ENCODE measurements around the gene WDFY3. TPM values are rescaled to one million over a fixed set of nuclear protein-coding genes. Genes with fewer than 3 reads are reported as not detected.

WDFY3 gene
- total and polyA plus RNA-seq, 2 of the 13 experiments (the other 11 are each of a cell fraction or from before 2014, with no cell fraction given): 16.7 to 24.5 TPM

- no peak; the same call in 1 of the 2 replicates for TF ChIP-seq ZSCAN31 (CRISPR knock-in tag; IDR thresholded peaks at IDR 0.05; ENCODE audit: low read depth)
- TF ChIP-seq AKNA (CRISPR knock-in tag; IDR thresholded peaks at IDR 0.05; ENCODE audit: borderline replicate concordance): no peak
- TF ChIP-seq MTF1 (CRISPR knock-in tag; IDR thresholded peaks at IDR 0.05): no peak
- no peak for TF ChIP-seq GRHL1 (CRISPR knock-in tag; conservative IDR thresholded peaks at IDR 0.05)
- TF ChIP-seq ZBTB25 (CRISPR knock-in tag; IDR thresholded peaks at IDR 0.05): peak; percentile 62; the same call in 1 of the 2 replicates
- TF ChIP-seq ZNF572 (CRISPR knock-in tag; IDR thresholded peaks at IDR 0.05): no peak
- TF ChIP-seq ONECUT2 (CRISPR knock-in tag; IDR thresholded peaks at IDR 0.05): 0 out of 2 replicates have a peak, but pooled peaks have one; percentile 25
- no peak for TF ChIP-seq MLLT10 (CRISPR knock-in tag; IDR thresholded peaks at IDR 0.05)
- no peak for TF ChIP-seq ELF4 (CRISPR knock-in tag; IDR thresholded peaks at IDR 0.05; ENCODE audit: borderline replicate concordance)
- TF ChIP-seq NCOA5 (CRISPR knock-in tag; IDR thresholded peaks at IDR 0.05): no peak
- no peak for TF ChIP-seq IKZF1 (IDR thresholded peaks at IDR 0.05)
- TF ChIP-seq MAFG (CRISPR knock-in tag; IDR thresholded peaks at IDR 0.05): no peak
- no peak for TF ChIP-seq NR2C2 (CRISPR knock-in tag; IDR thresholded peaks at IDR 0.05; ENCODE audit: borderline replicate concordance)
- TF ChIP-seq SCMH1 (CRISPR knock-in tag; IDR thresholded peaks at IDR 0.05; ENCODE audit: borderline replicate concordance): no peak
- no peak for TF ChIP-seq ZNF282 (IDR thresholded peaks at IDR 0.05; ENCODE audit: partially characterized antibody)
- no peak for TF ChIP-seq EHMT2 (IDR thresholded peaks at IDR 0.05; ENCODE audit: borderline replicate concordance, low read depth, low read length)
- no peak for TF ChIP-seq ZFP37 (CRISPR knock-in tag; IDR thresholded peaks at IDR 0.05; ENCODE audit: borderline replicate concordance)
- no peak for TF ChIP-seq SPEN (CRISPR knock-in tag; IDR thresholded peaks at IDR 0.05; ENCODE audit: low read depth)
- TF ChIP-seq DR1 (CRISPR knock-in tag; IDR thresholded peaks at IDR 0.05): no peak
- no peak for TF ChIP-seq SIN3B (IDR thresholded peaks at IDR 0.05; ENCODE audit: low read length)
- TF ChIP-seq TEAD3 (CRISPR knock-in tag; optimal IDR thresholded peaks at IDR 0.05; ENCODE audit: borderline replicate concordance): no peak
Measured at GRCh38 chr4:84966382-84967242, at the start of gene WDFY3 (continued).
